ENCODE data around the gene RPUSD4. TPM values are rescaled to one million over a fixed set of nuclear protein-coding genes. Genes with fewer than 3 reads are reported as not detected.

The RPUSD4 gene
- total RNA-seq, 4 donors from 2014 or later: 17.5 to 24.1 (median 20.7) TPM

DNA sequence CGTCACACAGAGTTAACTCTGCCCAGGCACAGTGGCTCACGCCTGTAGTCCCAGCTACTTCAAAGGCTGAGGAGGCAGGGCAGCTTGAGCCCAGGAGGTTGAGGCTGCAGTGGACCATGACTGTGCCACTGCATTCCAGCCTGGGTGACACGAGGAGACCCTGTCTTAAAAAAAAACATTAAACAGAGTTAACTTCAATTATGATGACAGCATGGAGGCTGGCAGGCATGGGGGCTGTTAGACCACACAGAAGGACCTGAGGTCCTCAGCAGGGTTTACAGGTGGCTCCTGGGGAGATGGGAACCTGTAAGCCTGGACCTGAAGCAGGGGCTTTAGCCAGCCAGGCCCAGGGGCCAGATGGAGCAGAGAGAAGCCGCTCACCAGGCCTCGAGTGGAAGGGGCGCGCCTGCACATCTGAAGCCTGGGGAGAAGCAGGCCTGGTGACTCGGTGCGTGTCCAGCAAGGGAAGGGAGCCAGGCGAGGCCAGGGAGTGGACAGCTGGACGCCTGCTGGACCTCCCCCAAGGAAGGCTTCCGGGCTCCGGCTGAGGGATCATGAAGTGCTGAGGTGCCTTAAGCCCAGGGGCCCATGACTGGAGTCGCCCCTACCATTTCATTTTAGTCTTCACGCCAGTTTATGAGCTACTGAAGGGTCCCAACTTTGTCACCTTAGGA, 25.3 kb downstream of the RPUSD4 start:
- 81 to 87% methylated on average over 15 of the region's 15 CpGs for WGBS, 2 donors
- no peak for TF ChIP-seq POLR2A (IDR thresholded peaks at IDR 0.05)
- TF ChIP-seq, protein P1, sequence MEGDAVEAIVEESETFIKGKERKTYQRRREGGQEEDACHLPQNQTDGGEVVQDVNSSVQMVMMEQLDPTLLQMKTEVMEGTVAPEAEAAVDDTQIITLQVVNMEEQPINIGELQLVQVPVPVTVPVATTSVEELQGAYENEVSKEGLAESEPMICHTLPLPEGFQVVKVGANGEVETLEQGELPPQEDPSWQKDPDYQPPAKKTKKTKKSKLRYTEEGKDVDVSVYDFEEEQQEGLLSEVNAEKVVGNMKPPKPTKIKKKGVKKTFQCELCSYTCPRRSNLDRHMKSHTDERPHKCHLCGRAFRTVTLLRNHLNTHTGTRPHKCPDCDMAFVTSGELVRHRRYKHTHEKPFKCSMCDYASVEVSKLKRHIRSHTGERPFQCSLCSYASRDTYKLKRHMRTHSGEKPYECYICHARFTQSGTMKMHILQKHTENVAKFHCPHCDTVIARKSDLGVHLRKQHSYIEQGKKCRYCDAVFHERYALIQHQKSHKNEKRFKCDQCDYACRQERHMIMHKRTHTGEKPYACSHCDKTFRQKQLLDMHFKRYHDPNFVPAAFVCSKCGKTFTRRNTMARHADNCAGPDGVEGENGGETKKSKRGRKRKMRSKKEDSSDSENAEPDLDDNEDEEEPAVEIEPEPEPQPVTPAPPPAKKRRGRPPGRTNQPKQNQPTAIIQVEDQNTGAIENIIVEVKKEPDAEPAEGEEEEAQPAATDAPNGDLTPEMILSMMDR (IDR thresholded peaks at IDR 0.05): no peak
- peak in 1 of 2 donors; percentile 75 for DNase-seq (ENCODE audit: low spot score in 2 of 2)
- intact Hi-C loops (cut with DNase I; ENCODE audit: low total_unique reads): no loop called here
- H3K4me3 ChIP-seq (ENCODE audit: low read depth, poor library complexity, severe bottlenecking): no peak overlapping the region

DNA sequence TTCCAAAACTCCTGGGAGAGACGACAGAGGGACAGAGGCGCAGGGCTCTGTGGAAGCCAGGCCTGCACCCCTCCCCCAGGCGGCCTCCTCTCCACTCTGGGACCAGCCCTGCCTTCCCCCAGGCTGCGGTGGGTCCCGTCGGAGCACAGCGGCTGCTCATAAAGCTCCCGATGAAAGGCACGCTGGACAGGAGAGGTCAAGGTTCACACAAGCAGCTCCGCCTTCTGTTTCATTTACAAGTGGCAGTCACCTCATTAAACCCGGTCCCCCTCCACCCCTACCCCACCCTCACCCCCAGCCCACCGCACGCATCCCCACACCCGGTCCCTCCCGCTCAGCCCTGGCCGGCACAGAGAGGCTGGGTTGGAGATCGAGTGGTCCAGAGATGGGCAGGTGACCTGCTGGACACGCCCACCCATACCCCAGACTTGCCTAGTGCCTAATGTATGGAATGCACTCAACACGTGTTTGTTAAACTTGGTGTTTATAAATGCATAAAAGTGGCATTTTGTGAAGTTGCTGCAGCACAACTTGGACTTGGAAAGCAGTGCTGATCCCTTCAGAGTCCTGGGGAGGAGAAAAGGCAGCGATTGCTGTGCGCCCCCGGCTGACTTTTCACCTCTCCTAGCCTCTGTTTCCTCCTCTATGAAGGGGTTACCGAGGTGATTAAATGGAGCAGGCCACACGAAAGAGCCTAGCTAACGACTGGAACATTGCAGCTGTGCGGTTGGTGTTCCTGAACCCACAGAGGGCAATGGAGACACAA, 26.0 kb downstream of the RPUSD4 start:
- 84 to 88% methylated on average over 22 to 26 of the region's 26 CpGs for WGBS, 2 donors
- no peak overlapping the region for H3K4me3 ChIP-seq (ENCODE audit: low read depth, poor library complexity, severe bottlenecking)
- DNase-seq (ENCODE audit: low spot score in 2 of 2): peak in 1 of 2 donors; percentile 52
- intact Hi-C loops (cut with DNase I; ENCODE audit: low total_unique reads): no loop called here
- no peak for TF ChIP-seq POLR2A (IDR thresholded peaks at IDR 0.05)
- TF ChIP-seq, protein P1 (IDR thresholded peaks at IDR 0.05): no peak

DNA sequence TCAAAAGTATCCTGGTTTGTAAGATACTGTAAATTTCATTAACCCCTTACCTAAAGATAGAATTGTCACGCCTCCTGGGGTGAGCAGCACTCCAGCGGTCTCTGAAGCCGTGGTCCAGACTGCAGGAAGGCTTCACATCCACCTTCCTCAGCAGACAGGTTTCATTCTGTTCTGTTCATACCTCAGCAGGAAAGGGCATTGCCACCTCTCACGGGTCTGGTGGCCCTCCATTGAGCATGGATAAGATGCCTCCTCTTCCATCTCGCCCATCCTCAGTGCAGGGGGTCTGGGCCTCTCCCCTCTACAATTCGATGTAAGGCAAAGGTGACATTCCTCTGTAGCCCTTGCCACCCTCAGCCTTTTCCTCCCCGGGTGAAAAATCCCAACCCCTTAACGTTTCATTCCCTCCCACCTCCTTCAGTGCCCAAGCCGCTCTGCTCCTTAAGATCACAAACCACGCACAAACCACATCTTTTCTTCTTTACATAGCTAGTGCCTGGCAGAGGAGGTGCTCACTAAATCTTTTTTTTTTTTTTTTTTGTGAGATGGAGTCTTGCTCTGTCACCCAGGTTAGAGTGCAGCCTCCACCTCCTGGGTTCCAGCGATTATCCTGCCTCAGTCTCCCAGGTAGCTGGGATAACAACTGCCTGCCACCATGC, 28.5 kb downstream of the RPUSD4 start:
- 92 to 93% methylated on average over 11 of the region's 11 CpGs for WGBS, 2 donors
- intact Hi-C loops (cut with DNase I; ENCODE audit: low total_unique reads): no loop called here
- DNase-seq (ENCODE audit: low spot score in 2 of 2): no peak
- TF ChIP-seq POLR2A (IDR thresholded peaks at IDR 0.05): no peak
- TF ChIP-seq, protein P1 (IDR thresholded peaks at IDR 0.05): no peak
- no peak overlapping the region for H3K4me3 ChIP-seq (ENCODE audit: low read depth, poor library complexity, severe bottlenecking)

DNA sequence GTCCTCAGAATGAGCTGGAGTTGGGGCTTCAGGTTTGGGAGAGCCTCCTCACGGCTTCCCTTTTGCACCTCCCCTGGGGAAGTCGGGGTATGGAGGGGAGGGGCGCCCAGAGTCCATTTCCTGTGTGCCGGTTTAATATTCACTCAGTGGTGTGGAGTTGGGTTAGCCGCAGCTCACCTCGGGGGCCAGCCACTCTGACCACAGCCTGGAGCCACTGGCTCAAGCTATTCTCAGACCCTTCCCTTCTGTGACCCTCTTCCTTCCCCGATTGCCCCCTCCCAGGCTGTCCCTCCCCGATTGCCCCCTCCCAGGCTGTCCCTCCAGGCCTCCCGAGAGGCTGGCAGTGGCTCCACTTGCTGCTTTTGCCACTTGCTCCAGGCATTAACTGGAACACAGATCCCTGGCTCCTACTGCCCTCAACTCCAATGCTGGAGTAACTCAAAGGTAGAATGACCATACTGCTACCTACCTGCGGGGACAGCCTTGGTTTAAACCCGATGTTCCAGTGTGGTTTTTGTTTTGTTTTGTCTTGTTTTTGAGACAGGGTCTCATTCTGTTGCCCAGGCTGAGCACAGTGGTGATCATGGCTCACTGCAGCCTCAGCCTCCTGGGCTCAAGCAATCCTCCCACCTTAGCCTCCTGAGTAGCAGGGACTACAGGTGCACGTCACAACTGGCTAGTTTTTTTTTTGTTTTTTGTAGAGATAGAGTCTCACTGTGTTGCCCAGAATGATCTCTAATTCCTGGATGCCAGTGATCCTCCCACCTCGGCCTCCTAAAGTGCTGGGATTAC, 29.3 kb downstream of the RPUSD4 start:
- 80 to 87% methylated on average over 13 of the region's 13 CpGs for WGBS, 2 donors
- no peak for TF ChIP-seq POLR2A (IDR thresholded peaks at IDR 0.05)
- TF ChIP-seq, protein P1 (IDR thresholded peaks at IDR 0.05): no peak
- no peak overlapping the region for H3K4me3 ChIP-seq (ENCODE audit: low read depth, poor library complexity, severe bottlenecking)
- intact Hi-C loops (cut with DNase I; ENCODE audit: low total_unique reads): no loop called here
- no peak for DNase-seq (ENCODE audit: low spot score in 2 of 2)

DNA sequence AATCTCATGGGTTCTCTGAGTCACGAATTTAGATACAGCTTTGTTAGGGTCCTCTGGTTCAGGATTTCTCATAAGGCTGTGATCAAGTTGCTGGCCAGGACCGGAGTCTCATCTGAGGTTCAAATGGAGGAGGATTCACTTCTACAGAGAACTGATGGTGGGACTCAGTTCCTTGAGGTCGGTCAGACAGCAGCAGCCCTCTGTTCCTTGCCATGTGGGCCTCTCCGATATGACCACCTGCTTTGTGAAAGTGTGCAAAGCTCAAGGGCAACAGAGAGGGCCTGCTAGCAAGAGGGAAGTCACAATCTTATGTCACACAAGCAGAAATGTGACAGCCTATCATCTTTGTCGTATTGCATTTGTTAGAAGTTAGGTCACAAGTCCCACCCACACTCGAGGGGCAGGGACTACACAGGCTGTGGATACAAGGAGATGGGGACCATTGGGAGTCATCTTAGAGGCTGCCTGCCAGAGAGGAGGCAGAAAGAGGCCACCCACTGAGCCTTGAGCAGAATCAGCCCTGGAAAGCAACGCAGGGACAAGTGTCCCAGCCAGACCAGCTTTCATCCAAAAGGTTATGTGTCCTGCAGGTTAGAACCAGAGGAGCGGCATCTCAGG, 34.5 kb downstream of the RPUSD4 start:
- intact Hi-C loops (cut with DNase I; ENCODE audit: low total_unique reads): no loop called here

More for the DNA sequence above, 34.5 kb downstream of the RPUSD4 start:
- DNase-seq (ENCODE audit: low spot score in 2 of 2): no peak
- no peak overlapping the region for H3K4me3 ChIP-seq (ENCODE audit: low read depth, poor library complexity, severe bottlenecking)
- WGBS, 2 donors: 82 to 83% methylated on average over 8 of the region's 8 CpGs
- no peak for TF ChIP-seq POLR2A (IDR thresholded peaks at IDR 0.05)
- TF ChIP-seq, protein P1 (IDR thresholded peaks at IDR 0.05): no peak

Measured in lower leg skin (tissue), 4 donors.